ENCODE results near the gene SDC1.

The SDC1 gene

DNA sequence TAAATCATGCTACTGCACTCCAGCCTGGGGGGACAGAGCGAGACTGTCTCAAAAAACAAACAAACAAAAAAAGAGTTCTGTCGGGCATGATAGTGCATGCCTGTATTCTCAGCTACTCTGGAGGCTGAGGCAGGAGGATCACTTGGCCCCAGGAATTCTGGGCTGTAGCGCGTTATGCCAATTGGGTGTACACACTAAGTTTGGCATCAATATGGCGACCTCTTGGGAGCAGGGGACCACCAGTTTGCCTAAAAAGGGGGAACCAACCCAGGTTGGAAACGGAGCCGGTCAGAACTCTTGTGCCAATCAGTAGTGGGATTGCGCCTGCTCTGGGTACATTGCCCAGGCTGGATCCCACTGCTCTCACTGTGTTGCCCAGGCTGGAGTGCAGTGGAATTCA is 49.7 kb downstream of the SDC1 start:
- Histone ChIP-seq H3K36me3 (replicated peaks) (no peaks in the 10 kb centered on the region), H3K4me1 (no peaks in the 10 kb centered on the region), H3K27me3 (ENCODE audit: low read depth) (no peaks in the 10 kb centered on the region), H3K9me3 (no peaks in the 10 kb centered on the region), H3K4me3 (no peak overlapping the region)
- in situ Hi-C loops (cut with MboI; ENCODE audit: low sequenced_read_pairs) = no loop called here
- DNase-seq (ENCODE audit: low spot score in 2 of 2) = no peak

DNA sequence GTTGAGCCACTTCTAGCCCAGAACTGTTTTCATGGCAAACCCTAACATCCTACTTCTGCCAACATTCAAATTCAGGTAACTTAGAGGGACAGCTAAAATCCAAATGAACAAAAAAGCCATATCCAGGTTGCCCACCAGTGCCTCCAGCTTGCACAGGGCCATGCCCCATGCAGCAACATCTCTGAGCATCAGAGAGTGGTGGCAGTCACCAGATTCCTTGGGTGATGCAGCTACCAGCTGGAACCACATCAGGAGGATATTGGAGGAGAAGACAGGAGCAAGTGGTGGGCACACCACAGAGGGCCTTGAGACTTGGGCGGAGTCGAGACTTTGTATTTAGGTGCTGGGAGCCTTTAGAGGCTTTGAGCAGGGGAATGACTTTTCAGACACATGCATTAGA is 50.5 kb downstream of the SDC1 start:
- Histone ChIP-seq H3K4me1 (no peaks in the 10 kb centered on the region), H3K4me3 (no peak overlapping the region), H3K27me3 (ENCODE audit: low read depth) (no peaks in the 10 kb centered on the region), H3K9me3 (no peaks in the 10 kb centered on the region), H3K36me3 (replicated peaks) (no peaks in the 10 kb centered on the region)
- in situ Hi-C loops (cut with MboI; ENCODE audit: low sequenced_read_pairs) = no loop called here
- DNase-seq (ENCODE audit: low spot score in 2 of 2) = no peak

DNA sequence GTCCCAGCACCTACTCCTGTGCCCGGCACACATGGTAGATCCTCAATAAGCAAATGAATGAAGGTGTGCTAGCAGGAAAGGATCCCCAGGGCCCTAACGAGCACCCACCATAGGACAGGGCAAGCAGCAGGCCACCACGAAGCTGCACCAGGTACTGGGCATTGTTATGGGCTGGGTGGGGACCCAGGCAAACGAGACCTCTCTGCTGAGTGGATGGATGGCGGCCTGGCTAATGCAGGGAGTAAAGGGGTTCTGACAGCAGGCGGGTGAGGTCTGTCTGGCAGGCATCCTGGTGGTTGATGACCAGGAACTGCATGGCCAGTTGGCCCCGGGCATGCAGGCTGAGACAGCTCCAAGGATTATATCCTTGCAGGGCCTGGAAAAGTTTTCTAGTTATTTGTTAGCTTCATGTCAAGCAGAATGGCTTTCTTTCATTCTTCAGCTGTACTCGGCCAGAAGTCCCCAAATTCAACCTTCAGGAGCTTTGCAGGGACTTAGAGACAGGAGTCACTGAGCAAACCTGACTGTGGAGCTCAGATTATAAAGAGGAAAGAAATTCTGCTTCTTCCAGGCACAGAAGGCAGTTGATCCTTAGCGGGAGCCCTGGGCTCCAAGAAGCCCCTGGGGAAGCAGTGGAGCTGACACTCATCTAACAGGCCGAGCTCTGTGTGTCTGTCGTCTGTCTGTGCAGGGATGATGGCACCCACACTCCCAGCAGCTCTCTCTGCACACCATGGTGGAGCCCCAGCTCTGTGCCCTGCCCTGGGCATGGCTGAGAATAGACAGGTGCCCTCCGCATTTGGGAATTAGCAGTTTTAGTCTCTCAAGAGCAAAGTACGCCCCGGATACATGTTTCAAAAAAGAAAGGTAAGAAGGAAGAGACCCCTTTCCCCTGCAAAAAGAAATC is 51.2 kb downstream of the SDC1 start:
- Histone ChIP-seq H3K4me3 (no peak overlapping the region), H3K27me3 (ENCODE audit: low read depth) (no peaks in the 10 kb centered on the region), H3K36me3 (replicated peaks) (no peaks in the 10 kb centered on the region), H3K4me1 (no peaks in the 10 kb centered on the region), H3K9me3 (no peaks in the 10 kb centered on the region)
- in situ Hi-C loops (cut with MboI; ENCODE audit: low sequenced_read_pairs) = no loop called here
- DNase-seq (ENCODE audit: low spot score in 2 of 2) = no peak

DNA sequence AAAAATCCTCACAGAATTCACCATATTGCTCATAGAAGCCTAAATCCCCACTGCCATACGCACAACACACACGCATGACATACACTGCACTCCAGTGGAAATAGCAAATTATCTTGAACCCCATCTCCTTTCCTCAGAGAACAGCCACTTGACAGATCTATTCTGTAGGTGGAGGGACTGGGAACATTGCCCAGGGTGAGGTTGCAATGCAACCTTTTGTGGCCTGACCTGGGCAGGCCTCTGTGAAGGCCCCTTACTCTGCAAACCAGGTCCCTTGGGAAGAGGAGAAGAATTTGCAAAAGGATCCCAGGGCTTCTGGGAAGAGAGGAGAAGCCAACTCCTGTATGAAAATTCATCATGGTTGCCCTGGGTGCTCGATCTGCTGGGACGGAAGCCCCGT is 51.9 kb downstream of the SDC1 start:
- no peaks in the 10 kb centered on the region for H3K27me3 ChIP-seq (ENCODE audit: low read depth)
- no peak overlapping the region for H3K4me3 ChIP-seq
- no peaks in the 10 kb centered on the region for H3K4me1 ChIP-seq
- no peaks in the 10 kb centered on the region for H3K36me3 ChIP-seq (replicated peaks)
- DNase-seq (ENCODE audit: low spot score in 2 of 2) = no peak
- in situ Hi-C loops (cut with MboI; ENCODE audit: low sequenced_read_pairs) = no loop called here
- no peaks in the 10 kb centered on the region for H3K9me3 ChIP-seq

DNA sequence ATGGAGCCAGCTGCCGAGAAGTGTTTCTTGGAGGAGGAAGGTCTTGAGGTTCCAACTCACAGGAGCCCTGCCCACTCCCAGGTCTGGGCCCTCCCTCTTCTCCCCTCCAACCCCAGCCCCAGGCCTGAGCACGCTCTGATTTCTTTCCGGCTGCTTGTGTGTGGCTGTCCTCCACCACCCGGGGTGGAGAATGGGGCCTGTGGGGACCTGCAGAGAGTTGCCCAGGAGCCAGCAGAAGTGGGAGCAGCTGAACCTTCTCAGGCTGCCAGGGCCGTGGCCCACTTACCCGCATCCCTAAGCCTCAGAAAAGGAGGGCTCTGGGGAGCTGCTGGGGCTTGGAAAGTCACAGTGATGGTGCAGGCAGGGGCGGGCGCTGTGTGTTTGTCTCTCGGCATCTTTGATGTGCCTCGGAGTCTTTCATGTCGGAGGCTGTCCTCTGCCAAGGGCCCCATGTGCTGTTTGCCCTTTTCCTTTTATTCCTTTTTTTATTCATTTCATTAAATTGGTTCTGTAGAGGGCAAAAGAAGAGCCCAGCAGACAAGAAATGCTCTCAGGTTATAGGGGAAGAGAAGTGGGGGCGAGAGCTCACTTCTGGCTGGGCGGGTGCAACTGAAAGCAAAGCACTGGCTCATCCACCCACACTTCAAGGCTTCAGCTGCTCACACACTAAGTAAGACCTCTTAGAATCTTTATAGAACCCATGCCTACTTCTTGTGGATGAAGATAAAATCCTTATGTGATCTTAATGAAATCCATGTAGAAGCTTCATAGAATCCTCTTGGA is 52.5 kb downstream of the SDC1 start:
- in situ Hi-C loops (cut with MboI; ENCODE audit: low sequenced_read_pairs) = no loop called here
- Histone ChIP-seq H3K27me3 (ENCODE audit: low read depth) (no peaks in the 10 kb centered on the region), H3K36me3 (replicated peaks) (no peaks in the 10 kb centered on the region), H3K4me3 (no peak overlapping the region), H3K4me1 (no peaks in the 10 kb centered on the region), H3K9me3 (no peaks in the 10 kb centered on the region)
- DNase-seq (ENCODE audit: low spot score in 2 of 2) = no peak

DNA sequence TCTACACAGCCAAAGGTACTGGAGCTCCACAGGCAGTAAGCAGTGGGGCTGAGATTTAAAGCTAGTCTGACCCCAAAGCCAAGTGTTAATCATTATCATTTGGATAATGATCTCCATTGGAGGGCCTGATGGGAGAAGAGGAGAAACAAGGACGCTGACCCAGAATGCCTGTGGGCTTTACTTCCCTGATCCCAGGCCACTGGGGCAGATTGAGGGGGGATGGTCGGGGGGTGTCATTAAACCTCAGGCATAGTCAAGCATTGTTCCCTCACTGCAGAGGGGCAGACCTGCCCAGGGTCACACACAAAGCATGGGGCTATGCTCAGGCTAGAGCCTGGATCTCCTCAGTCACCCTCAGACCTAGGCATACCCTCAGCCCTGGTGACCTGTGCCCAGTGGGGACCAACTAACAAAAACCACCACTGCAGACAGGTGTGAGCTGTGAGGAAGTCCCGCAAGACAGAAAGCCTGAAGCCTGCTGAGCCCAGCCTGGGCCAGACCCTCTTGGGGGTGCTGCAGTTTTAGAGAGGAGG is 53.4 kb downstream of the SDC1 start:
- Histone ChIP-seq H3K9me3 (no peaks in the 10 kb centered on the region), H3K36me3 (replicated peaks) (no peaks in the 10 kb centered on the region), H3K4me1 (no peaks in the 10 kb centered on the region), H3K27me3 (ENCODE audit: low read depth) (no peaks in the 10 kb centered on the region), H3K4me3 (no peak overlapping the region)
- no peak for DNase-seq (ENCODE audit: low spot score in 2 of 2)
- in situ Hi-C loops (cut with MboI; ENCODE audit: low sequenced_read_pairs) = no loop called here

DNA sequence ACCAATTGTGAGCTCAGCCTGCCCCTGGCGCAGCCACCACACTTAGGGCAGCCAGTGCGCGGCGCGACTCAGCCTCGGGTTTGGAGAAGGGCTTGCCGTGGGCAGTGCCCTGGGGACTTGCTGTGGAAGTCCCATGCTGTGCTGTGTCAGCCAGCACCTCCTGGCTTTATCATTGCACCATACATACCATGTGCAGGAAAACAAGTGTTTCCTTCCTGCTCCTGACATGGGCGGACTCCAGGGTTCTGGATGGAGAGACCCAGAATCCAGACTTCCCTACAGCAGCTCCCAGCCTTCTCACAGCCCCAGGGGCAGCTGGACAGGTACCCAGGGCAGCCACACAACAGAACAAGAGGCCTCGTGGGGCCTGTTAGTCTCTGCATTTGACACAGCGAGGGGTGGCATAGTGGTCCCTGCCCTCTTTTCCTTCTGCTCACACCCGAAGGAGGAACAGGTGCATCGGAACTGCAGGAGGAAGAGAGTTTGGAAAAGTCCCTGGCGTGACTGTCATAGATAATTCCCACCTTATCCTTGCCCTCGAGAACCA is 54.2 kb downstream of the SDC1 start:
- H3K27me3 ChIP-seq (ENCODE audit: low read depth) = no peaks in the 10 kb centered on the region
- no peaks in the 10 kb centered on the region for H3K4me1 ChIP-seq
- no peak overlapping the region for H3K4me3 ChIP-seq
- H3K36me3 ChIP-seq (replicated peaks) = no peaks in the 10 kb centered on the region
- in situ Hi-C loops (cut with MboI; ENCODE audit: low sequenced_read_pairs) = no loop called here
- DNase-seq (ENCODE audit: low spot score in 2 of 2) = no peak
- no peaks in the 10 kb centered on the region for H3K9me3 ChIP-seq

DNA sequence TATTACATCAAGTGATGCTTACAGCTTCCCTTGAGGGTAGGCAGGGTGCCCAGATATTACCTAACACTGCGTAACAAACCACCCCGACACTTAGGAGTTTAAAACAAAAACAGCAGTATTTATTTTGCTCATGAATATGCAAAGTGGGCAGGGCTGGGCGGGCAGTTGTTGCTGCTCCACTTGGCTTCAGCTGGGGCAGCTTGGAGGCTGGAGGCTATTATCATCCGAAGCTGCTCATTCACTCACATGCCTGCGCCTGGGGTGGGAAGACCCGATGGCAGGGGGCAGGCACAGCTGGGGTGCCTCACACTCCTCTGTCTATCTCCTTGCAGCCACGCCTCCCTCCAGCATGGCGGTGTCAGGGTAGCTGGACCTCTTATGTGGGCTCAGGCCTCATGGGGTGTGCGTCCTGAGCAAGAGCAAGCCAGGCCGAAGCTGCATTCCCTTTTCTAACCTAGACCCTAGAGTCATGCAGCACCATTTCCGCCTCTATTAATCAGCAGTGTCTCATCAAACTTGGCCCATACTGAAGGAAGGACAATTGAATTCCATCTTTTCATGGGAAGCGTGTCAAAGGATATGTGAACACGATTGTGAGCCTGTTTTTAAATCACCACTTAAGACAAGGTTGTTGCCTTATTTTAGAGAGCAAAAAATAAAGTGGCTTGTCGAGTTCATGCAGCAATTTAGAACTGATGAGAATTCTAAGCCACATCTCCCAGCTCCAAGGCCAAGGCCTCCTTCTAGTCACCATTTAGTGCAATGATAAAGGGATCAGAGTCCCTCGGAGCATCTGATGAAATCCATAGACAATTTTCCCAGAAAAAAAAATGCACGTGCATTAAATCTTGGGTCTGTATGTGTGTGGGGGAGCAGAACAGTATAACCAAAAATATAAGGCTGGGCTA is 54.9 kb downstream of the SDC1 start:
- no peaks in the 10 kb centered on the region for H3K27me3 ChIP-seq (ENCODE audit: low read depth)
- no peaks in the 10 kb centered on the region for H3K36me3 ChIP-seq (replicated peaks)
- no peak for DNase-seq (ENCODE audit: low spot score in 2 of 2)
- H3K4me3 ChIP-seq = no peak overlapping the region
- H3K4me1 ChIP-seq = no peaks in the 10 kb centered on the region
- in situ Hi-C loops (cut with MboI; ENCODE audit: low sequenced_read_pairs) = no loop called here
- no peaks in the 10 kb centered on the region for H3K9me3 ChIP-seq

DNA sequence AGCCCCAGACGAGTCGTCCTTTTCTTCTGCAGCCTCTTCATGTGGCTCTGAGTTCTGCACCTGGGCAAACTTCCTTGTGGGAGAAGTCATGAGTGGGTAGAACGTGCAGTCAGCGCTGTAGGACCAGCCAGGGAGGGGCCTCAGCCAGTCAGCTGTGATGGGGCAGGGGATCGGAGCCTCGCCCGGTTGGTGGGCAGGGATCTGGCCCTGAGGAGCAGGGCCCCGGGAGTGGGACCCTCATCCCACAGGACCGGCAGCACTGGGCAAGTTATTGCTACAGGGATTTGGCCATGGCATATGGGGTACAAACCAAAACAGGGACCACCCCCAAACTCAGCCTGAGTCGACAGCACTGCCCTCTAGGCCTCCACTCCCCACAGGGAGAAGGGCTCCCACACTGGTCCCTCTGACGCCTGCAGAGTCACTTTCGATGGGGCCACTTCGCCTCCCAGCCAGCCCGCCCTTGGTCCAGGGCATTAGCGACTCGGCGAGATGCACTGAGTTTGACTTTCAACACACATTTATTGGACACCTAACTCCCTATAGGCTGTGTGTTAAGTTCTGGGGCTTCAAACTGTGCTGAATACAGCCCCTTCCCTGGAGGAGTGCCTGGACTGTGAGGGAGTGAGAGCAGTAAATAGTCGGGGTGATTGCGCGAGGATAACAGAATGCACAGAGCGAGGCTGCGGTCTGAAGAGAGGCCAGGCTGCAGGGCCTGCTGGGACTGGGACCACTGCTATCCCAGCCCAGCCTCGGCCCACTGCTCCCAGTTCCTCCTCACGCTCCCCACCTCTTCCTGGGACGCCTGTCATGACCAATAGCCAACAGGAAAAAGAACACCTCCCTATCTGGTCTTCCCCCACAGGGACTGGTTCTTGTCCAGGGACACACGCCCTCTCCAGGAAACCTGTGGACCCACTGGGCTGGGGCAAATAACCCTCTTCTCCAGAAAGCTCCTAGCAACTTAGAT is 55.9 kb downstream of the SDC1 start:
- no peaks in the 10 kb centered on the region for H3K36me3 ChIP-seq (replicated peaks)
- no peak overlapping the region for H3K4me3 ChIP-seq
- in situ Hi-C loops (cut with MboI; ENCODE audit: low sequenced_read_pairs) = no loop called here
- DNase-seq (ENCODE audit: low spot score in 2 of 2) = no peak
- no peaks in the 10 kb centered on the region for H3K4me1 ChIP-seq
- no peaks in the 10 kb centered on the region for H3K27me3 ChIP-seq (ENCODE audit: low read depth)
- H3K9me3 ChIP-seq = no peaks in the 10 kb centered on the region

DNA sequence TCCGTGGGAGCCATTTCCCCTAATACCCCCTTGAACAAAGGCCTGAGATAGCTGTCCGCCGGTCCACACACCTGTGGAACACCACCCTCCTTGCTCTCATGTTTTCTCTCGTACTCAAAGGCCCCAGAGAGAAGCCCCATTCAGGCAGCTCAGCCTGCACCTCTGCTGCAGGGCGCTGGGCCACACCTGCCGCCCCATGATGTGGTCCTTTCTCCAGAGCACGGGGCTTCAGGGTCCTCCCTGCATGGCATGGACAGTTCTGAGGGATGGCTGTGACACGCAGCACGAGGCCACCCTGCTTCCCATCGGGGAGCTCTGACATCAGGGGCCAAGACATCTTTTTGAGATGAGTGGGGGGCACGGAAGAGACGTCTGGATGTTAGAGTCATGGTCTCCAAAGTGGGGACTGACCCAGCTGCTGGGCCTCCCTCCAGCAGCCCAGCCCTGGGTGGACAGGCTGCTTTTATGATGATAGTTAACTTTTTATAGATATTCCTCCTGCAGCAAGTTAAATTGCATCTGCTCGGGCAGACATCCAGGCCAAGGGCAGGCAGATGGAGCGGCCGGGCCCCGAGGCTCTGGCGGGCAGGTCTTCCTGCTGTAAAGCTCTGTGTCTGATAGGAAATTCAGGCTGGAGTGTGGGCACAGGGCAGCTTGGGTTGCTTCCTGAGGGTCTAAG is 56.7 kb downstream of the SDC1 start:
- in situ Hi-C loops (cut with MboI; ENCODE audit: low sequenced_read_pairs) = no loop called here
- Histone ChIP-seq H3K4me1 (no peaks in the 10 kb centered on the region), H3K9me3 (no peaks in the 10 kb centered on the region), H3K27me3 (ENCODE audit: low read depth) (no peaks in the 10 kb centered on the region), H3K4me3 (no peak overlapping the region), H3K36me3 (replicated peaks) (no peaks in the 10 kb centered on the region)
- DNase-seq (ENCODE audit: low spot score in 2 of 2) = no peak

DNA sequence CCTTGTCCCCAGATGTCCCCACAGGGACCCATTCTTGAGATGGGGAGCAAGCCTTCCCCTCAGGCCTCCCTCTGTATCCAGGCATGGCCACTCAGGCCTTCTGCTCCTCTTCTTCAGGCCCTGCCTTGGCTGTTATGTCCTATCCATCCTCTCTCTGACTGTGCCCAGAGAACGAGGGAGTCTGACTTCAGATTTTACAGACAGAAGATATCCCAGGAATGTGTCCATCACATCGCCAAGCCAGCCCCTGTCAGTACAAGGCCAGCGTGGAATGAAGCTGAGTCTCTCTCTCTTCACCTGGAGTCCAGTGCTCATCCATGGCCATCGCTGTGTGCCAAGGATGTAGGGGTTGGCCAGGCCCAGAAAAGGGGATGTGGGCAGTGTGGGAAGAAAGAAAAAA is 57.6 kb downstream of the SDC1 start:
- H3K27me3 ChIP-seq (ENCODE audit: low read depth) = no peaks in the 10 kb centered on the region
- in situ Hi-C loops (cut with MboI; ENCODE audit: low sequenced_read_pairs) = no loop called here
- H3K4me3 ChIP-seq = no peak overlapping the region
- DNase-seq (ENCODE audit: low spot score in 2 of 2) = no peak
- no peaks in the 10 kb centered on the region for H3K4me1 ChIP-seq
- no peaks in the 10 kb centered on the region for H3K36me3 ChIP-seq (replicated peaks)
- H3K9me3 ChIP-seq = no peaks in the 10 kb centered on the region
